Thyroid gland (tissue), 4 donors: ENCODE measurements around the gene OMD. TPM values are rescaled to one million over a fixed set of nuclear protein-coding genes. Genes with fewer than 3 reads are reported as not detected.

Experiments used
- DNase-seq, 2 donors: peaks; one replicate each; pipeline ENCODE4 v3.0.0-alpha.2; 2019
- H3K27ac ChIP-seq, 3 donors: fragments of 200-600 bp; sonication (generic); 1 replicate in 2 of 3; 2 replicates in 1 of 3; pipeline ENCODE4 v1.5.1; 2016 to 2019; ENCODE audit warnings: mild to moderate bottlenecking in 1 of 3, moderate library complexity in 1 of 3
- H3K27me3 ChIP-seq: fragments of 200-600 bp; sonication (generic); one replicate; pipeline ENCODE4 v1.5.1; 2019
- H3K36me3 ChIP-seq, 2 donors: fragments of 200-600 bp; sonication (generic); one replicate each; pipeline ENCODE4 v1.5.1; 2016 to 2019
- H3K4me1 ChIP-seq, 2 donors: fragments of 200-600 bp; sonication (generic); one replicate each; pipeline ENCODE4 v1.5.1; 2017 to 2019
- H3K4me3 ChIP-seq, 3 donors: fragments of 200-600 bp; sonication (generic); replicated peaks in 1 of 3; 1 replicate in 2 of 3; 2 replicates in 1 of 3; pipeline ENCODE4 v1.5.1; 2016; ENCODE audit warnings: mild to moderate bottlenecking in 1 of 3
- H3K9me3 ChIP-seq: fragments of 200-600 bp; sonication (generic); one replicate; pipeline ENCODE4 v1.5.1; 2017
- POLR2A ChIP-seq, 2 donors: fragments of 450-650 bp; IDR thresholded peaks; one replicate each; pipeline ENCODE4 v1.6.1; 2017; ENCODE audit warnings: antibody characterized with exemption in 2 of 2, mild to moderate bottlenecking in 2 of 2, moderate library complexity in 1 of 2
- WGBS, 2 donors: methylation state at CpG; one replicate each; pipeline ENCODE4 v1.1.5; 2017; 5-methylcytosine and 5-hydroxymethylcytosine counted together
- intact Hi-C: fragments of 100-400 bp; cut with DNase I; formaldehyde crosslinking; loops from one replicate; pipeline ENCODE4 v1.15.1; 2023
- total RNA-seq, 4 donors: library from RNA; depleted of rRNA; stranded (reverse); fragments of >200 nt; gene quantifications; one replicate each; pipeline ENCODE4 v1.2.3, GENCODE V29; 2016
- TF ChIP-seq, protein P1 (sequence below), 6 experiments: fragments of 200-600 bp in 3 of 6; fragments of 450-650 bp in 3 of 6; sonication (generic) in 3 of 6; IDR thresholded peaks; one replicate each; pipeline ENCODE4 v1.5.1; 2016 to 2019; ENCODE audit warnings: antibody characterized with exemption in 6 of 6, mild to moderate bottlenecking in 2 of 6, inconsistent platforms in 1 of 6, moderate library complexity in 1 of 6

Gene OMD
- total RNA-seq, 4 donors from 2014 or later: 6.0 to 52.4 (median 16.6) TPM

DNA sequence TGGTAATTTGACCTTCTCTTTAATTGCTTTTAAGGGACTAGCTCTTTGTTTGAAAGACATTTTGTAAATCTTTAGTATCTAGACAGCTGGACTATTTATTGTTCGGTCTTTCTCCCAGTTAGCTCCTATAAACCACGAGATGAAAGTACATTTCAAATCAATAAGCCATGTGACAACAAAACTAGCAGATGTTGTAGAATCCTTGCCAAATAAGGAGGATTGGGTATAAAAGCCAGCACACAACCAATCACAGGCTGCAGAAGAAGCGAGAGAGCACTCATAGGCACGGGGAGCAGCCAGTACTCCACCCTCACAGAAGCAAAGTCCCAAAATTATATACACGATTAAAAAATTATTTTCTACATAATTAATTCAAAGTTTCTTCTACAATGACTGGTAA is 8.1 kb upstream of the OMD start:
- no peak for TF ChIP-seq POLR2A (IDR thresholded peaks at IDR 0.05)
- TF ChIP-seq, protein P1, sequence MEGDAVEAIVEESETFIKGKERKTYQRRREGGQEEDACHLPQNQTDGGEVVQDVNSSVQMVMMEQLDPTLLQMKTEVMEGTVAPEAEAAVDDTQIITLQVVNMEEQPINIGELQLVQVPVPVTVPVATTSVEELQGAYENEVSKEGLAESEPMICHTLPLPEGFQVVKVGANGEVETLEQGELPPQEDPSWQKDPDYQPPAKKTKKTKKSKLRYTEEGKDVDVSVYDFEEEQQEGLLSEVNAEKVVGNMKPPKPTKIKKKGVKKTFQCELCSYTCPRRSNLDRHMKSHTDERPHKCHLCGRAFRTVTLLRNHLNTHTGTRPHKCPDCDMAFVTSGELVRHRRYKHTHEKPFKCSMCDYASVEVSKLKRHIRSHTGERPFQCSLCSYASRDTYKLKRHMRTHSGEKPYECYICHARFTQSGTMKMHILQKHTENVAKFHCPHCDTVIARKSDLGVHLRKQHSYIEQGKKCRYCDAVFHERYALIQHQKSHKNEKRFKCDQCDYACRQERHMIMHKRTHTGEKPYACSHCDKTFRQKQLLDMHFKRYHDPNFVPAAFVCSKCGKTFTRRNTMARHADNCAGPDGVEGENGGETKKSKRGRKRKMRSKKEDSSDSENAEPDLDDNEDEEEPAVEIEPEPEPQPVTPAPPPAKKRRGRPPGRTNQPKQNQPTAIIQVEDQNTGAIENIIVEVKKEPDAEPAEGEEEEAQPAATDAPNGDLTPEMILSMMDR (IDR thresholded peaks at IDR 0.05): no peak
- H3K27ac ChIP-seq: no peak overlapping the region

DNA sequence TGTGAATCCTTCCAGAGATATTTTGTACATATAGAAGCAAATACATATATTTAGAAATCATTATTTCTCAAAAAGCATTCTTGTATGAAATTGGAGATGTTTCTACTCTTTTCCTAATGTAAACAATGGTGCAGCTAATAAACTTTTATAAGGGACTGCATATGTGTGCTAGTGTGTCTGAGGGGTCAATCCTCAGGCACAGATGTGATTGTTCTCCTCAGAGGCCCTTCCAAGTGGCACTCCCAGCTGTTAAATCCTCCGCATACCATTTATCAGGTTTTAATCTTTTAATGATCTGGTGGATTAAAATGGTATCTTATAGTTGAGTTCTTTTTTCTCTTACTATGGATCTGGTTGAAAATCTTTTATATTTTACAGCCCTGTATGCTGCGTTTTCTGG is 5.6 kb upstream of the OMD start:
- WGBS, 2 donors: 71 to 99% methylated on average over 2 of the region's 2 CpGs
- Histone ChIP-seq H3K27me3 (no peaks in the 10 kb centered on the region), H3K4me3 (no peak overlapping the region), H3K9me3 (no peaks in the 10 kb centered on the region), H3K27ac (no peak overlapping the region), H3K4me1 (no peaks in the 10 kb centered on the region), H3K36me3 (no peaks in the 10 kb centered on the region)
- no peak for DNase-seq
- intact Hi-C loops: no loop called here
- TF ChIP-seq, protein P1 (IDR thresholded peaks at IDR 0.05): no peak
- no peak for TF ChIP-seq POLR2A (IDR thresholded peaks at IDR 0.05)

More for the DNA sequence above, 8.1 kb upstream of the OMD start:
- intact Hi-C loops: no loop called here
- no peaks in the 10 kb centered on the region for H3K4me1 ChIP-seq
- DNase-seq: no peak
- 87 to 91% methylated on average over 5 of the region's 5 CpGs for WGBS, 2 donors
- no peaks in the 10 kb centered on the region for H3K9me3 ChIP-seq
- no peaks in the 10 kb centered on the region for H3K27me3 ChIP-seq
- H3K36me3 ChIP-seq: no peaks in the 10 kb centered on the region
- H3K4me3 ChIP-seq: no peak overlapping the region

DNA sequence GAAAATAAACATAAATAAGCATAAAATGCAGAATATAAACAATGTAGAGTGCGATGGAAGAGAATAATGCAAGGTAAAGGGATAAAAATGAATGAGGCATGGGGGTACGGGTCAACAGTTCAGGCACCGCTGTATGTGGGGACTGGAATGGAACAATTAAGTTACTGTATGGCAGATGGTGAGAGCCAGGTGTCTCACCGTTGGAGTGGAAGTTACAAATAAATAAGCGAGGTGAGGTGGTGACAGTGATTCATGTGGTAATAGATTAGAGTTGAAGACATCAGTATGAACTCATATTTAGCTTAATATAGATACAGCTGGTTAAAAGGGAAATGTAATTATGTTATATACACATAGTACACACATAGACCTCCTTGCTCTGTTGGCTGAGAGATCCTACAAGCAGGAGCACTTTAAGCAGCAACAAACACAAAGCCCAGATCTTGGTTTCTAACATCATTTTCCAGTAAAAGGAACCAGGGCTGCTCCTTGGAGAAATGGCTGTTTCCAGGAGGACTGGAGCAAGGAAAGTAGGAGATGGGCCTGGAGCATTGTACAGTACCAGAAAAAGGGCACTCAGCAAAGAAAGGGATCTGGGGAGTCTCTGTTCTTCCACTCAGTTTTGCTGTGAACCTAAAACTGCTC is 2.4 kb upstream of the OMD start:
- DNase-seq: no peak
- 81 to 85% methylated on average over 5 of the region's 5 CpGs for WGBS, 2 donors
- no peaks in the 10 kb centered on the region for H3K36me3 ChIP-seq
- H3K27ac ChIP-seq: no peak overlapping the region
- TF ChIP-seq POLR2A (IDR thresholded peaks at IDR 0.05): no peak
- TF ChIP-seq, protein P1 (IDR thresholded peaks at IDR 0.05): no peak
- intact Hi-C loops: no loop called here
- no peaks in the 10 kb centered on the region for H3K4me1 ChIP-seq
- H3K4me3 ChIP-seq: no peak overlapping the region
- no peaks in the 10 kb centered on the region for H3K9me3 ChIP-seq
- no peaks in the 10 kb centered on the region for H3K27me3 ChIP-seq

DNA sequence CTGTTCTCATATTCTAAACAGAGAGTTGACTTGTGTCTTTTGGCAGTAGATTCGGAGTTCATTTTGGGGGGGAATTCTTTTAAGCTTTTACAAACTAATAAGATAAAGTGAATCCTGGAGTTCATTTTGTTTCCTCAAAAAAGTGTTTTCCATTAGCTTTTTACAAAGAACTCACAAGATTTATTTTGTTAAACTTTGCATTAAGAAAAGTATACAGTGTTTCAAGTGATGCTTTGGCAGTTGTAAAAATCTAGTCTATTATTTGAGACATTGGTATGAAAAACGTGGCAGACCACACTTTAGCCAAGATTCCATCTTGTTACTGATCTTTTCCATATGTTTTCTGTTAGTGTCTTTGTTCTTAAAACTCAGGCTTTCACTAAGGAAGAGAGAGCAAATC is 1.2 kb upstream of the OMD start:
- no peaks in the 10 kb centered on the region for H3K9me3 ChIP-seq
- 63 to 69% methylated on average over 2 of the region's 2 CpGs for WGBS, 2 donors
- no peak for TF ChIP-seq POLR2A (IDR thresholded peaks at IDR 0.05)
- TF ChIP-seq, protein P1 (IDR thresholded peaks at IDR 0.05): no peak
- H3K4me1 ChIP-seq: no peaks in the 10 kb centered on the region
- DNase-seq: no peak
- intact Hi-C loops: no loop called here
- H3K36me3 ChIP-seq: no peaks in the 10 kb centered on the region
- H3K4me3 ChIP-seq: no peak overlapping the region
- H3K27ac ChIP-seq: peak overlapping the region in 1 of 3 donors; percentile 33
- no peaks in the 10 kb centered on the region for H3K27me3 ChIP-seq

DNA sequence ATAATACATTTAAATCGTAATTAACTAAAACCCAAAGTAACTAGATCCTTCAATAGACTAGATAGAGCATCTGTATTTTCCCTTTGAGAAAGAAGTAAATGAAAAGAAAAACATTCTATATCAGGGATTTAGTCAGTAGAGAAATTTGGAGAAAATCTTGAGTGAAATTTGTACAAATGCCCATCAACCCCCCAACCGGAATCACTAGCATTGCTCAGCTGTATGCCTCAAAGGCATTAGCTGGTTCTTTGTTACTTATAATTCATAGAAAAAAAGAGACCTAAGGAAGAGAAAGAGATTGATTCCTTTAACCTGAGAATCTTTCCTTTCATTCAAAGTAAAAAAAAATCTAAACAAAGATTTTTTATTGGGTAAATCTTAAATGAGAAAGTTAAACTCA is 659 bp downstream of the OMD start:
- H3K27ac ChIP-seq: no peak overlapping the region
- H3K4me1 ChIP-seq: no peaks in the 10 kb centered on the region
- DNase-seq: no peak
- H3K9me3 ChIP-seq: no peaks in the 10 kb centered on the region
- 85 to 88% methylated on average over 2 of the region's 2 CpGs for WGBS, 2 donors
- H3K27me3 ChIP-seq: no peaks in the 10 kb centered on the region
- TF ChIP-seq, protein P1 (IDR thresholded peaks at IDR 0.05): no peak
- TF ChIP-seq POLR2A (IDR thresholded peaks at IDR 0.05): no peak
- intact Hi-C loops: no loop called here
- H3K36me3 ChIP-seq: no peaks in the 10 kb centered on the region
- no peak overlapping the region for H3K4me3 ChIP-seq
